ENCODE measurements around the gene SIPA1L3. TPM values are rescaled to one million over a fixed set of nuclear protein-coding genes. Genes with fewer than 3 reads are reported as not detected.

The SIPA1L3 gene
- total RNA-seq, 1 experiment from 2014 or later = 19.9 TPM

GRCh38 chr19:38250821-38251563, 344.0 kb downstream of the SIPA1L3 start:
- no peaks in the 10 kb centered on the region for H3K27me3 ChIP-seq (replicated peaks; ENCODE audit: insufficient read depth, low read depth, low read length, poor library complexity)
- no peak for TF ChIP-seq EZH2 (IDR thresholded peaks at IDR 0.05; ENCODE audit: borderline replicate concordance, low read depth, low read length, poor library complexity, severe bottlenecking)
- TF ChIP-seq, protein P1, sequence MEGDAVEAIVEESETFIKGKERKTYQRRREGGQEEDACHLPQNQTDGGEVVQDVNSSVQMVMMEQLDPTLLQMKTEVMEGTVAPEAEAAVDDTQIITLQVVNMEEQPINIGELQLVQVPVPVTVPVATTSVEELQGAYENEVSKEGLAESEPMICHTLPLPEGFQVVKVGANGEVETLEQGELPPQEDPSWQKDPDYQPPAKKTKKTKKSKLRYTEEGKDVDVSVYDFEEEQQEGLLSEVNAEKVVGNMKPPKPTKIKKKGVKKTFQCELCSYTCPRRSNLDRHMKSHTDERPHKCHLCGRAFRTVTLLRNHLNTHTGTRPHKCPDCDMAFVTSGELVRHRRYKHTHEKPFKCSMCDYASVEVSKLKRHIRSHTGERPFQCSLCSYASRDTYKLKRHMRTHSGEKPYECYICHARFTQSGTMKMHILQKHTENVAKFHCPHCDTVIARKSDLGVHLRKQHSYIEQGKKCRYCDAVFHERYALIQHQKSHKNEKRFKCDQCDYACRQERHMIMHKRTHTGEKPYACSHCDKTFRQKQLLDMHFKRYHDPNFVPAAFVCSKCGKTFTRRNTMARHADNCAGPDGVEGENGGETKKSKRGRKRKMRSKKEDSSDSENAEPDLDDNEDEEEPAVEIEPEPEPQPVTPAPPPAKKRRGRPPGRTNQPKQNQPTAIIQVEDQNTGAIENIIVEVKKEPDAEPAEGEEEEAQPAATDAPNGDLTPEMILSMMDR (conservative IDR thresholded peaks at IDR 0.05; ENCODE audit: low read depth, low read length) = no peak
- BruUV-seq (replicated peaks) = no TSS peak
- H3K36me3 ChIP-seq (ENCODE audit: insufficient read depth, low read length, poor library complexity, severe bottlenecking) = no peaks in the 10 kb centered on the region
- no peaks in the 10 kb centered on the region for H3K9me3 ChIP-seq (ENCODE audit: low read depth, low read length, poor library complexity, severe bottlenecking)
- peaks cover 20% of the 10 kb centered on the region for H3K4me1 ChIP-seq (ENCODE audit: insufficient read depth, low read length, poor library complexity, severe bottlenecking)
- H3K27ac ChIP-seq (ENCODE audit: low read depth, low read length, poor library complexity, severe bottlenecking) = no peak overlapping the region
- intact Hi-C loops (cut with micrococcal nuclease; ENCODE audit: unreplicated experiment) = no loop called here
- no peak for DNase-seq (ENCODE audit: low spot score)
- ChIA-PET POLR2A (ENCODE audit: low non-redundant PET) (interaction anchor here (0.6 kb wide), 1 partner anchor 116 kb away, joined by 13 read pairs; no protein-coding TSS in a partner anchor), CTCF (no interaction called here)
- no peak overlapping the region for H3K4me3 ChIP-seq (ENCODE audit: low read depth, low read length, poor library complexity, severe bottlenecking)

DNA sequence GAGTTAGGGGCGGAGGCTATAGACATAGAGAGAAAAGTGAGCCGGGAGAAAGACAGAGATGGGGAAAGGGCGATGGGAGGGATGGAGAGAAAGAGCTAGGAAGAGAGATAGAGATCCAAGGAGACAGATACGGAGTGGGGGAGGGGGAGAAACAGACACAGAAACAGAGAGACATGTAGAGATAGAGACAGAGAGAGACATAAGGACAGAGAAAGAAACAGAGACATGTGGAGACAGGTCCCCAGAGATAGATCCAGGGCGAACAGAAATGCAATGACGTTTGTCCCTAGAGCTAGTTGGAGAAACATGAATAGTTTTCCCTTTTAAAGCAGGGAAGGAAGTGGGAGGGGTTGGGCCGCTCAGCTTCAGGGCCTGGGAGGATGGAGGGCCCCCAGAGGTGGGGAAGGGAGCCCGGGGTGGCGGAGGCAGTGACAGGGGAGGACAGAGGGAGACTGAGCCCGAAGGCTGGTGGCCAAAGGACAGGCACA, 344.6 kb downstream of the SIPA1L3 start:
- H3K4me1 ChIP-seq (ENCODE audit: insufficient read depth, low read length, poor library complexity, severe bottlenecking) = peaks cover 20% of the 10 kb centered on the region
- intact Hi-C loops (cut with micrococcal nuclease; ENCODE audit: unreplicated experiment) = no loop called here
- ChIA-PET CTCF (no interaction called here), POLR2A (ENCODE audit: low non-redundant PET) (interaction anchor here (0.6 kb wide), 1 partner anchor 115 kb away, joined by 13 read pairs; no protein-coding TSS in a partner anchor)
- no peaks in the 10 kb centered on the region for H3K9me3 ChIP-seq (ENCODE audit: low read depth, low read length, poor library complexity, severe bottlenecking)
- no peaks in the 10 kb centered on the region for H3K36me3 ChIP-seq (ENCODE audit: insufficient read depth, low read length, poor library complexity, severe bottlenecking)
- H3K27me3 ChIP-seq (replicated peaks; ENCODE audit: insufficient read depth, low read depth, low read length, poor library complexity) = no peaks in the 10 kb centered on the region
- no TSS peak for BruUV-seq (replicated peaks)
- TF ChIP-seq, protein P1 (conservative IDR thresholded peaks at IDR 0.05; ENCODE audit: low read depth, low read length) = no peak
- no peak for TF ChIP-seq EZH2 (IDR thresholded peaks at IDR 0.05; ENCODE audit: borderline replicate concordance, low read depth, low read length, poor library complexity, severe bottlenecking)
- H3K4me3 ChIP-seq (ENCODE audit: low read depth, low read length, poor library complexity, severe bottlenecking) = no peak overlapping the region
- H3K27ac ChIP-seq (ENCODE audit: low read depth, low read length, poor library complexity, severe bottlenecking) = no peak overlapping the region
- DNase-seq (ENCODE audit: low spot score) = no peak

GRCh38 chr19:38252385-38252784, 345.4 kb downstream of the SIPA1L3 start:
- DNase-seq (ENCODE audit: low spot score) = no peak
- no TSS peak for BruUV-seq (replicated peaks)
- H3K9me3 ChIP-seq (ENCODE audit: low read depth, low read length, poor library complexity, severe bottlenecking) = no peaks in the 10 kb centered on the region
- no peak for TF ChIP-seq EZH2 (IDR thresholded peaks at IDR 0.05; ENCODE audit: borderline replicate concordance, low read depth, low read length, poor library complexity, severe bottlenecking)
- TF ChIP-seq, protein P1 (conservative IDR thresholded peaks at IDR 0.05; ENCODE audit: low read depth, low read length) = no peak
- H3K4me3 ChIP-seq (ENCODE audit: low read depth, low read length, poor library complexity, severe bottlenecking) = no peak overlapping the region
- peaks cover 20% of the 10 kb centered on the region for H3K4me1 ChIP-seq (ENCODE audit: insufficient read depth, low read length, poor library complexity, severe bottlenecking)
- ChIA-PET CTCF (no interaction called here), POLR2A (ENCODE audit: low non-redundant PET) (no interaction called here)
- H3K27ac ChIP-seq (ENCODE audit: low read depth, low read length, poor library complexity, severe bottlenecking) = no peak overlapping the region
- intact Hi-C loops (cut with micrococcal nuclease; ENCODE audit: unreplicated experiment) = no loop called here
- no peaks in the 10 kb centered on the region for H3K36me3 ChIP-seq (ENCODE audit: insufficient read depth, low read length, poor library complexity, severe bottlenecking)
- no peaks in the 10 kb centered on the region for H3K27me3 ChIP-seq (replicated peaks; ENCODE audit: insufficient read depth, low read depth, low read length, poor library complexity)

Measured in A673 (cell line).